EL (cell line): ENCODE measurements around the gene LMX1A.

Experiments
- DNase-seq: peaks from one replicate; pipeline ENCODE4 v3.0.0-alpha.2; 2016

The LMX1A gene

GRCh38 chr1:165365341-165365740 lies 8.8 kb upstream of the LMX1A start:
- DNase-seq: no peak

- DNase-seq: no peak
These were observed 8.1 kb upstream of the LMX1A start for GRCh38 chr1:165364568-165365133.

GRCh38 chr1:165356876-165357275 lies 361 bp upstream of the LMX1A start:
- DNase-seq: no peak

GRCh38 chr1:165355139-165355976 lies 1.2 kb downstream of the LMX1A start:
- no peak for DNase-seq

GRCh38 chr1:165354739-165355138 lies 1.8 kb downstream of the LMX1A start:
- no peak for DNase-seq

- no peak for DNase-seq
These were observed 2.5 kb downstream of the LMX1A start for GRCh38 chr1:165353731-165354671.

GRCh38 chr1:165352442-165353293 lies 3.8 kb downstream of the LMX1A start:
- DNase-seq: no peak

GRCh38 chr1:165351863-165352441 lies 4.6 kb downstream of the LMX1A start:
- DNase-seq: no peak

GRCh38 chr1:165350840-165351239 lies 5.7 kb downstream of the LMX1A start:
- no peak for DNase-seq

- no peak for DNase-seq
These were observed 11.0 kb downstream of the LMX1A start for GRCh38 chr1:165345502-165345901.

GRCh38 chr1:165344736-165345135 lies 11.8 kb downstream of the LMX1A start:
- DNase-seq: no peak

- no peak for DNase-seq
These were observed 12.3 kb downstream of the LMX1A start for GRCh38 chr1:165344198-165344597.

- DNase-seq: no peak
These were observed 13.9 kb downstream of the LMX1A start for GRCh38 chr1:165342587-165342986.

GRCh38 chr1:165342168-165342567 lies 14.3 kb downstream of the LMX1A start:
- DNase-seq: no peak

- no peak for DNase-seq
These were observed 17.4 kb downstream of the LMX1A start for GRCh38 chr1:165339164-165339563.

- DNase-seq: no peak
These were observed 26.0 kb downstream of the LMX1A start for GRCh38 chr1:165330483-165330882.

GRCh38 chr1:165329104-165329503 lies 27.4 kb downstream of the LMX1A start:
- no peak for DNase-seq

GRCh38 chr1:165328136-165328535 lies 28.4 kb downstream of the LMX1A start:
- no peak for DNase-seq

GRCh38 chr1:165327538-165327937 lies 29.0 kb downstream of the LMX1A start:
- no peak for DNase-seq

GRCh38 chr1:165325460-165326203 lies 30.9 kb downstream of the LMX1A start:
- no peak for DNase-seq

GRCh38 chr1:165324050-165324449 lies 32.5 kb downstream of the LMX1A start:
- DNase-seq: no peak
